ENCODE data around the gene BASP1. TPM values are rescaled to one million over a fixed set of nuclear protein-coding genes. Genes with fewer than 3 reads are reported as not detected.

BASP1 gene
- total and polyA plus RNA-seq, 11 donors, result 0.66 to 13.6 (median 2.8) TPM

DNA sequence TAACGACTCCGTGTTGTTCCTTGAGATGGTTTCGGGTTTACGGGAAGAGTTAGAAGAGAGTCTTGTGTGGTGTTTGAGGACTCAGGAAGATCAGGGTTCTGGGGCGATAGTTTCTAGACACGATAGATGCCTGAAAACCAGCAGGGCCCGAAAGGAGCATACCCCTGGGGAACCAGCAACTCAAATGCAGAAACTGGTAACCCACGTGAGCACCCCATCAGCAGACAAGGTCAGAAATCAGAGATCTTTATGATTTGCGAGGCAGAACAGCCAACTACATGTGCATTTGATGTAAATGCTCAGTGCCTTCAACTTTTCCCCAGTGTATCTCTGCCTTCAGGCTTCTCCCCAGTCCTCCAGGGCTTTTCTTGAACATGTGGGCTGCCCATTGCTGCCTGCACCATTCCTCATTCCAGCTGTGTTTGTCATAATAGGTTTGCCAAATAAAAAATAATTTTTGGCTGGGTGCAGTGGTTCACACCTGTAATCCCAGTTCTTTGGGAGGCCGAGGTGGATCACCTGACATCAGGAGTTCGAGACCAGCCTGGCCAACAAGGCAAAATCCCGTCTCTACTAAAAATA is 75.1 kb downstream of the BASP1 start:
- WGBS, 4 donors, result 88 to 94% (median 90%) methylated on average over 12 of the region's 12 CpGs
- H3K27ac ChIP-seq, result no peak overlapping the region
- no peak for TF ChIP-seq POLR2A (IDR thresholded peaks at IDR 0.05)
- TF ChIP-seq, protein P1, sequence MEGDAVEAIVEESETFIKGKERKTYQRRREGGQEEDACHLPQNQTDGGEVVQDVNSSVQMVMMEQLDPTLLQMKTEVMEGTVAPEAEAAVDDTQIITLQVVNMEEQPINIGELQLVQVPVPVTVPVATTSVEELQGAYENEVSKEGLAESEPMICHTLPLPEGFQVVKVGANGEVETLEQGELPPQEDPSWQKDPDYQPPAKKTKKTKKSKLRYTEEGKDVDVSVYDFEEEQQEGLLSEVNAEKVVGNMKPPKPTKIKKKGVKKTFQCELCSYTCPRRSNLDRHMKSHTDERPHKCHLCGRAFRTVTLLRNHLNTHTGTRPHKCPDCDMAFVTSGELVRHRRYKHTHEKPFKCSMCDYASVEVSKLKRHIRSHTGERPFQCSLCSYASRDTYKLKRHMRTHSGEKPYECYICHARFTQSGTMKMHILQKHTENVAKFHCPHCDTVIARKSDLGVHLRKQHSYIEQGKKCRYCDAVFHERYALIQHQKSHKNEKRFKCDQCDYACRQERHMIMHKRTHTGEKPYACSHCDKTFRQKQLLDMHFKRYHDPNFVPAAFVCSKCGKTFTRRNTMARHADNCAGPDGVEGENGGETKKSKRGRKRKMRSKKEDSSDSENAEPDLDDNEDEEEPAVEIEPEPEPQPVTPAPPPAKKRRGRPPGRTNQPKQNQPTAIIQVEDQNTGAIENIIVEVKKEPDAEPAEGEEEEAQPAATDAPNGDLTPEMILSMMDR (IDR thresholded peaks at IDR 0.05), result no peak
- no peak overlapping the region for H3K4me3 ChIP-seq
- H3K4me1 ChIP-seq, result no peaks in the 10 kb centered on the region
- intact Hi-C loops (cut with DNase I), result no loop called here
- no peaks in the 10 kb centered on the region for H3K27me3 ChIP-seq
- DNase-seq (no peak), ATAC-seq (no peak)
- H3K36me3 ChIP-seq, result no peaks in the 10 kb centered on the region
- H3K9me3 ChIP-seq, result no peaks in the 10 kb centered on the region

DNA sequence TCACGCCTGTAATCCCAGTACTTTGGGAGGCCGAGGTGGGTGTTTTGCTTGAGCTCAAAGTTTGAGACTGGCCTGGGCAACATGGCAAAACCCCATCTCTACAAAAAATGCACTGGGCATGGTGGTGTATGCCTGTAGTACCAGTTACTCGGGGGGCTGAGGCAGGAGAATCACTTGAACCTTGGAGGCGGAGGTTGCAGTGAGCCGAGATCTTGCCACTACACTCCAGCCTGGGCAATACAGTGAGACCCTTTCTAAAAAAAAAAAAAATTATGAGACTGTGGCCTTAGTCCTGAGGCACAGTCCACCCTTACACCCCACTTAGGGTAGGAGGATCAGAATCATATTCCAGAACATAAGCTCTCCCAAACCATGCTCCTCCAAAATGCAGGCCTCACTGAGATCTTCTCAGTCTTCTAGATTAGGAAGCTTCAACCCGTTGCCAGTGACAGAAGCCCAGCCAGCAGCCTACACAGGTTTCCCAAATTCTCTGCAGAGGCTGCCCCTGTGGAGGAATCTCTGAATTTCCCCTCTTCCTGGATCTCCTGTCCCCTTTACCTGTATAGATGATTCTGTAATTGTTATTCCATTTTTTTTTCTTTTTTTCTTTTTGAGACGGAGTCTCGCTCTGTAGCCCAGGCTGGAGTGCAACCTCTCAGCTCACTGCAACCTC is 77.3 kb downstream of the BASP1 start:
- H3K4me1 ChIP-seq, result no peaks in the 10 kb centered on the region
- H3K27ac ChIP-seq, result no peak overlapping the region
- intact Hi-C loops (cut with DNase I), result no loop called here
- WGBS, 4 donors, result 82 to 91% (median 86%) methylated on average over 8 of the region's 8 CpGs
- H3K9me3 ChIP-seq, result no peaks in the 10 kb centered on the region
- TF ChIP-seq POLR2A (IDR thresholded peaks at IDR 0.05), result no peak
- TF ChIP-seq, protein P1 (IDR thresholded peaks at IDR 0.05), result no peak
- ATAC-seq, result no peak
- no peaks in the 10 kb centered on the region for H3K27me3 ChIP-seq
- DNase-seq, result no peak
- no peak overlapping the region for H3K4me3 ChIP-seq
- no peaks in the 10 kb centered on the region for H3K36me3 ChIP-seq

- intact Hi-C loops (cut with DNase I), result no loop called here
- Histone ChIP-seq H3K9me3 (no peaks in the 10 kb centered on the region), H3K36me3 (no peaks in the 10 kb centered on the region), H3K4me3 (no peak overlapping the region), H3K4me1 (no peaks in the 10 kb centered on the region), H3K27me3 (no peaks in the 10 kb centered on the region), H3K27ac (no peak overlapping the region)
- no peak for DNase-seq
- 78 to 86% (median 80%) methylated on average over 3 of the region's 3 CpGs for WGBS, 4 donors
- no peak for ATAC-seq
- no peak for TF ChIP-seq POLR2A (IDR thresholded peaks at IDR 0.05)
- TF ChIP-seq, protein P1 (IDR thresholded peaks at IDR 0.05), result no peak
Measured at GRCh38 chr5:17295671-17296070, 78.2 kb downstream of the BASP1 start.

- DNase-seq (no peak), ATAC-seq (no peak)
- TF ChIP-seq POLR2A (IDR thresholded peaks at IDR 0.05), result no peak
- TF ChIP-seq, protein P1 (IDR thresholded peaks at IDR 0.05), result no peak
- WGBS, 4 donors, result 90 to 98% (median 95%) methylated on average over 3 of the region's 3 CpGs
- Histone ChIP-seq H3K4me3 (no peak overlapping the region), H3K4me1 (peaks cover 0 to 10% (median 0%) of the 10 kb centered on the region in 12 donors), H3K36me3 (no peaks in the 10 kb centered on the region), H3K27ac (no peak overlapping the region), H3K9me3 (no peaks in the 10 kb centered on the region), H3K27me3 (no peaks in the 10 kb centered on the region)
- intact Hi-C loops (cut with DNase I), result no loop called here
Measured at GRCh38 chr5:17302106-17302505, 84.7 kb downstream of the BASP1 start.
